Jurkat, Clone E6-1 (cell line): ENCODE results near the gene SEPTIN8.

Source experiments
- DNase-seq: peaks from one replicate; pipeline ENCODE4 v3.0.0-alpha.2; 2011; ENCODE audit warnings: low read depth, low spot score
- H3K4me3 ChIP-seq: 2 replicates; pipeline ENCODE4 v1.5.1; 2011; ENCODE audit warnings: mild to moderate bottlenecking, low read length, control low read depth, moderate library complexity

The SEPTIN8 gene

DNA sequence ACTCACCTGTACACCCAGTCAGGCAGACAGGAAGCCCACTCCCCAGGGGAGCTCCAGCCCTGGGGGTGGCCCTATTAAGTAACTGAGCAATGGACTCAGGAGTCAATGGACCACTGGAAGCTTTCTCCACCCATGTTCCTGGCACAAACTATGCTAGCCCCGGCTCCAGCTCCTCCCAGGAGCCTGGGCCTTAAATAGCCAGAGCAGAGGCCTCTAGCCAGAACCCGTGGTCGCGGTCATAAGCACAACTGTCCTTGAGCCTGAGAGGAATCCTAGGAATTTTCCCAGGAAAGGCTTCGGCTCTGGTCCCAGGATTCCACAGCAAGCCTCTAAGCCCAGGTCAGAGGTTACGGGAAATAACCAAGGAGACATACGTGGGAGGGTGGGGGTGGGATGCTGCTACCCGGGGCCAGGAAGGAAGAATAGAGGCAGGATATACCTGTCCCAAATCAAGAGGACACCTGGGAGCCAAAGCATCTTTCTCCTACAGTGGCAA lies 5.5 kb downstream of the SEPTIN8 start:
- DNase-seq = no peak
- no peak overlapping the region for H3K4me3 ChIP-seq

DNA sequence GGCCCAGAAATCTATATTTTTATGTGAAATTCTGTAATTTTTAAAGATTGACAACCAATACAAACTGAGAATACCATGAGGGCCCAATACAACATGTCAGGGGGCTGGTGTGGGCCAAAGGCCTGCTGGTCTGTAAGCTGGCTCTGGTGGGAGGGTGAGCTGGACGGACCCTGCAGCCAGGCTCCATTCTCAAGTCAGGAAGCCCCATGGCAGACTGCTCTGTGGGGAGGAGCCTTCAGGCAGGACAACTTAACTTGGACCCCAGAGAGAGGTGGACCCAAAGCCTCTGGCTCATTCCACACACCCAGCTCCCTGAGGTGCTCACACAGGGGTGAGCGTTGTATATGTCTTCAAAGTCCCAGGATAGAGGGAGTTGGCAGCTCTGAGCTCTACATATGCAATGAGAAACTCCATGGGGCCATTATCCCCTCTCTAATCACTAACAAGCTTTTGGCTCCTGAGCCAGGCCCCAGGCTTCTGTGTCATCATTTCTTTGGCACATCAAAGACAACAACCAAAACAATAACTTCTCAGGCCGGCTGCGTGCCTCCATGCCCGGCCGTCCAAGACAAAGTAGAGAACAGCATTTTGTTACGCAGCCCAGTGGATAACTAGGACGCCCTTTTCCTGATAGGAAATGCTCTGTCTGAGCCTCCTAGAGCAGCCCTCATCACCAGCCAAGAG lies 6.4 kb downstream of the SEPTIN8 start:
- no peak overlapping the region for H3K4me3 ChIP-seq
- no peak for DNase-seq

DNA sequence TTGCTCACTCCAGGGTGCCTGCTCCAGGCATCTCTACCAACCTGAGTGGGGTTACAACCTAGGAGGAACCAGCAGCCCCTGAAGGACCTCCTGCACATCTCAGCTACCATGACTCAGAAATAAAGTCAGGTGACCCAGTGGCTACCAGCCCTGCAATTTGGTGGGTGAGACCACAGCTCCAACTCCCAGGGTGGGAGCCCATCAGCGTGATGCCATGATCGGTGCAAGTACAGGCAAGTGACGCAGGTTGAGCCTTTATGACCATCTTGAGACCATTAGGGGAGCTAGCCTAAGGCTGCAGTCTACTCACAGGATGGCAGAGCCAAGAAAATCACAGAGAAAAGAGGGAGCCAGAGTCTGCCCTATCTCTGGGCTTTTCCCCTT lies 8.6 kb downstream of the SEPTIN8 start:
- H3K4me3 ChIP-seq = no peak overlapping the region
- DNase-seq = no peak

DNA sequence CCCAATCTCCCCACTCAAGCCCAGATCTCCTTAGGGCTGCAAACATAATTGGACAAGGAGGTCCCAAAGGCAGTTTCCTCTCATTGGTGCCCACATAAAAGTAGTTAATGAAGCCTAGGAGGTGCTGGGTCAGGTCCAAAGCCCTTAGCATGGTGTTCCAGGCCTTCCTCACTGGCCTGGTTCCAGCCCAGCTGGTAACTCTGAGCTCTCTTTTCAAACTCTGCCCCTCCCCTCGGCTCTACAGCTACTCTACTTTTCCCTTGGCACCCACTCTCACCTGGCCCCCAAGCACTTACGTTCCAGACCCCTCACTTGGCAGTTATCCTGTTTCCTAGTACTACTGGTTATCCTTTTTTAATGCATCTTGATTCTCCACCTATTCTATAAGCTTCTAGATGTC lies 9.9 kb downstream of the SEPTIN8 start:
- H3K4me3 ChIP-seq = no peak overlapping the region
- no peak for DNase-seq

DNA sequence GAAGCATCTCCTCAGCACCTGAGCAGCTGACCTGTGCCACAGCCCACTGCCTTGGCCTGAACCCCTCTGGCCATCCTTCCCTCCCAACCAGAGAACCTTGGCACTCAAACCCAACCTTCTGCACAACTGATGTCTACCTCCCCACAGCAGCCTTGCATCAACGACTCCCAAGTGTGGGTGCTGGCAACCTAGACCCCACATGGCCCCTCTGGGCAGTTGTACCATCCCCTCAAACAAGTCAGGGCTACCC lies 10.3 kb downstream of the SEPTIN8 start:
- no peak for DNase-seq
- H3K4me3 ChIP-seq = no peak overlapping the region

DNA sequence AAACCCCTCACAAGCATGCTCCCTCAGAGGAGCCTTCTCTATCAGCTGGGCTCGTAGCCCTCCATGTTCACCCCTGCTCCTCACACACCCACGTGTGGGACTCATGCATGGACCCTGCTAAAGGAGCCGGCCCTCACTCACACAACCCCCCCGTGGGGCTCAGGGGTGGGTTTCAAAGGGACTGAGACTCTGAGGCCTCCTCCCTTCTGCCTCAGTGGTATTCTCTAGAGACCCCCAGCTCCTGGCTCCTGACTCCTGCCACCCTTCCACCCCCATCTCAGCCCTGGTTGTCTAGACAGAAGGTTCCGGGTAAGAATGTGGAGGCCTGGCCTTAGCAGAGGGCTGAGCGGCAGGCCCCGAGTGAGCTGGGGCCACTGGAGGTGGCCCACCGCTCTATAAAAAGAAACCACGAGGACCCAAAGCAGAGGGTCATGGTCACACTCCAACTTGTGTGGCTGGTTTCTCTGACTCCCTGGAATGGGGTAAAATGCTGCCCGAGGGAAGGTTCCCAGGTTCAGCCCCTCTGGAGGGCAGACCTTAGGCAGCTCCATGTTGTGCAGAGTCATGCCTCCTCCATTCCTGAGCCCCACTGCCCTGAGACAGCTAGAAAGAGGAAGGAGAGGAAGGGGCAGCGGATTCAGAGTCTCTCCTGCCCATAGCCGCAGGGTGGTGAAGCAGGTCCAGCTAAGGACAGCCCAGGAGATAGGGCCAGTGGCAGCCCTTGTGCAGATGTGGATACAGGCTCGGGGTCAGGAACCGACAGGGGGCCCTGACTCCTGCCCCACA lies 10.8 kb downstream of the SEPTIN8 start:
- no peak for DNase-seq
- no peak overlapping the region for H3K4me3 ChIP-seq

DNA sequence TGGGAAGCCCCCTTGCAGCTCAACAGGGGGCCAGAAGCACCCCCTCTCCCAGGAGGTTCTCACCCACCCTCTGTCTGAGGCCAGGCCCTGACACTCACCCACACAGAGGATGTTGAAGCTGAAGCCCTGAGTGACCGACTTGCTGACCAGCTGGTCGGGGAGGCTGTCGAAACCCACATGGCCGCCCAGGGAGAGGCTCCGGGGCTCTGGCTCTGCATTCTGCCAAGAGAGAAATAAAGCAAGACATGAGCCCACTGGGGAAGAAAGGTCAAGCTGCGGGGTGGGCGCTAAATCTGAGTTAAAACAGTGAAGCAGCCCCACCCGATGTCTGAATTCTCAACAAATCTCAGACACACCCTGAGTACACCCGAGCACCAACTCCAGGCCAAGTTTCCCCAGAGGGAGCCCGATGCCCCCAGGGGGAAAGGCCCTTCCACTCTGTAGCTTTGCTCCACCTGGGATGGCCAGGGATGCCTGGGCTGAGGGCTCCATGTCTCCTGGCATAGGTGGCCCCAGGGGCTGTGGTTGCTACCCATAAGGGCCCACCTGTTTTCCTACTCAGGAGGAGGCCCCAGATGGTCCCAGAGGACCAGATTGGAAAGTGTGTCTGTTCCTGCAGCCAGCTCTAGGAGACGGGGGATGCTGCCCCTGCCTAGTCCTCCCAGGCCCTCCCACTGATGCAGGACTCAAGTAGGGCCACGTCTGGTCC lies 11.6 kb downstream of the SEPTIN8 start:
- no peak for DNase-seq

DNA sequence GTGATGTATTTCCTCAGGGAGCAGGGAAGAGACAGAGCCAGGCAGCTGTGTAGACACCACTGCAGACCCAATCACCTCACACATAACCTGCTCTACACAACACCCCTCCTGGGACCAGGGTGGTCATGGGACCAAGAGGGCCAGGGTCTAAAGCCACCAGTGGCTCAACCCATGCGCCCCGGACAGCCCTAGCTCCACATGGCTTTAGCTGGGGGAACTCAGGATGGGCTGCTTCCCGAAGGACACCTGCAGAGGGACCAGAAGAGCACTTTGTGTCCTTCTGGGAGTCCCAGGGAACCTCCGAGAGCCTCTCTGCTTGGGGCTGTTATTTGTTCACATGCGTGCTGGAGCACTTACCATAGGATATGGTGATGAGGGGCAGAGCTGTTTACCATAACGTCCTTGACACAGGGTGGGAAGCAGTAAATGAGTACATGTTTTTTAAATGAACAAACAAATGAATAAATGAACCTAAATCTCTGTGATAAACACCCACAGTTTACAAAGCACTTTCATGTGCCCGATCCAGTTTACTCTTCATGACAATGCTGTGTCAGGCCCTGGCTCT lies 12.3 kb downstream of the SEPTIN8 start:
- no peak for DNase-seq
- no peak overlapping the region for H3K4me3 ChIP-seq

More for the DNA sequence above, 11.6 kb downstream of the SEPTIN8 start:
- no peak overlapping the region for H3K4me3 ChIP-seq

DNA sequence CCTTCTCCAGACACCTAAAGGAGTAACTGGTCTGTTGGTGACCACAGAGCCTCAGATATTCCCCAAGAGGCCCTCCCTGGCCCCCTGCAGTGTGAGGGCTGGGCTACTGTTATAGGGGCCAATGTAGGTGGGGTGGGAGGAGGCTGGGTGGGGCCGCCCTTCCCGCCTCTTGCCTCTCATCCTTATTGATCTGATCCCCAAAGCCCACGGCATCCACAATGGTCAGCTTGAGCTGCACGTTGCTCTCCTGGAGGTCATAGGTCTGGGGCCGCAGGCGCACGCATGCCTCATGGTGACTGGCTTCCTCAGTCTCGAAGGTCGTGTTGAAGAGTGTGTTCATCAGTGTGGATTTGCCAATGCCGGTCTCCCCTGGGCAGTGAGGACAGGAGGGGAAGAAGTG lies 13.0 kb downstream of the SEPTIN8 start:
- H3K4me3 ChIP-seq = no peak overlapping the region

DNA sequence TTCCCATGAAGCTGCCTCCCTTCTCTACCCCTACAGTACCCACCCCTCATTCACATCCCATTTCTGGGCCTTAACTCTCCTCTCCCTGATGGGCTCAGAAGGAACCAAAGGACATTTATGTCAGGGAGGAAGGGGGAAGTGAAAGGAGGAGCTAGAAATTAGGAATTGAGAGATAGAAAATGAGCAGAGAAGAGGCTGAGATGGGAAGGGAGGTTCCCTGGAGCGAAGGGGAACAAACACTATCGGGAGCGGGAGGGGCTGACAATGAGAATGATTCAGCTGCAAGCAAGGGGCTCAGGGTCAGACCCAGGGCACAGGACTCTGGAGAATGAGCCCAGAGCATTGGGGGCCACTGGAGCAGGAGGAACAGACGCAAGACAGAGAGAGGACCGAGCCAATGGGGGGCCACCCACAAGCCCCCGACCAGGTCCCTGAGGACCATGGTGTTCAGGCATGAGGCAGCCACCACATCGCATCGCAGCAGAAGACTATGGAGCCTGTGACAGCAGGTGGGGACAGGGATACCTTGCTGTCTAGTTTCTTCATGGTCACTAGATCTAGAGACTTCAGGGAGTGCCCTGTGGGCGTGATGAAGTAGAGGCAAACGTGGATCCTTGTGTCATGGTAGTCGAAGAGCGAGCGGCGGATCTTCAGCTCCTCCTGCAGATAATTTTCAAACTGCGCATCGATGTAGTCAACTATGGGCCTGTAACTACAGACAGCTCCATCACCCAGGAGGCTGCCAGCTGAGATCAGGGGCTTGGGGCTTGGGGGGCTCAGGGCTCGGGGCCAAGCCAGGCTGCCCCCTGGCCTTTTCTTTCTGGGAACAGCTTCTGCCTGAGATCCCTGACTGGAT lies 13.6 kb downstream of the SEPTIN8 start:
- no peak for DNase-seq
- no peak overlapping the region for H3K4me3 ChIP-seq

More for the DNA sequence above, 13.0 kb downstream of the SEPTIN8 start:
- no peak for DNase-seq

DNA sequence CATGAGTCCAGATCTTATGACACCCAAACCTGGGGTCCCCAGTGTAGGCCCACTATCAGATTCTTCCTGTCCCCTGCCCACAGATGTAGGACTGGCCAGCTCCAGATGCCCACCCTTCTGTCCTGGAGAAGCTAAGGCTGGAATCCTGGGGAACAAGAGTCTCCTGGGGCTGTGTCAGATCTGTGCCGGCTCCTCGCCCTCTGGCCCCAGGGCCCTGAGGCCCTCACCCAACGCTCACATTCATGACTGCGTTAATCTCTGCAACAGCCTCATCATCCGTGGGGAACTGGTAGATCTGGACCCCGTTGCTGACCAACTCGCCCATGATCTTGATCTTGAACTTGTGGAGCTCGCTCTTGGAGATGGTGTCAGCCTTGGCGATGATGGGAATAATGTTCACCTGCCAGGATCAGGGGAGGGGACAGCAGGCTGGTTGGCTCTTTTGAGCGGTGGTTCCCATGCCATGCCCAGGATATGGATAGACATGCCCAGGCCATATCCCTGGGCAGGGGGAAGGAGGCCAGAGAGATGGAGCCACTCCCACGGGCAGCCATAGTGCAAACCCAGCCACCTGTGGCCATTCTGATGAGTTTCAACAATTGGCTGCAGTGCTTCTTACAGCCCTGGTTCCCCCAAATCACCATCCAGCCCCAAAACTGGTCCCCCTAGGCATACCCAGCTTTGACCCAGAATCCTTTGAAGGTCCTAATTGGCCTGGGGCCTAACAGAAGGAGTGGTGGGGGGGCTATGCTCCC lies 14.6 kb downstream of the SEPTIN8 start:
- no peak for DNase-seq
- H3K4me3 ChIP-seq = no peak overlapping the region

DNA sequence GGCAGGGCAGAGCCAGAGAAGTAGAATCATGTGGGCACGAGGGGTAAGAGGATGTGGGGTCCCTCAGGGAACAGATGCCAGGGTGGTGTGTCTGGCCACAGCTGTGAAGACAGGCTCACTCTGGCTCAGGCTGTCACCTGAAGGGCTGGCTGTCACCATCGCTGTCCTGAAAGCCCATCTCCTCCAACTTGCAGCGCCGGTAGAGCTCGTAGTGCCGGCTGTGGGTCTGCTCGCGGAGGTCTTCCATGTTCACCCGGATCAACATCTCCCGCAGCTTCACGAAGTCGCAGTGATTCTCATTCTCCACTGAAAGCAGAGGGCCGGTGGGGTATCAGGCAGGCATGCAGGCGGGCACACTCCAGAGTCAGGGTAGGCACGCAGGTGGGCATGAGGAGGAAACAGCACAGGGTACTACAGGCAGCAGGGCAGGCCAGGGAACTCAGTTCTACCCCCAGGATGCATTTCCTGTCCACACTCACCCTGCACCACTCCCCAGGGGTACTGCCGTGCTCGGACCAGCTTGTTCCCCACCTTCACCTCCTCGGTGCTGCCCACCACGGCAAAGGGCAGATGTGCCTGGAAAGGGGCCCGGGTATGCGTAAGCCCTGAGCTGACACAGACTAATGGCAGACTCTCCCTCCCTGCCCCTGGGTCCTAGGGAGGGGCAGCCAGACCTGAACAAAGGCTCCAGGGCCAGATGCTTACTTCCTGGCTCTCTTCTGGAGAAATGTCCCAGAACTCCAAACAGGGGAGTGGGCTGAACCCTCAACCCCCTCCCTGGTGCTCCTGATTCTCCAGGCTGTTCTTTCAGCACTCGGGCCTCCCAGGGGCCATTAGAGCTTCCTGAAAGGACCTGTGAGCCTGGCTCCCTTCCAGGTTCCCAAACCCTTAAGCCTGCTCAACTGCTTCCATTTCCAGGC lies 15.5 kb downstream of the SEPTIN8 start:
- DNase-seq = no peak
- no peak overlapping the region for H3K4me3 ChIP-seq

DNA sequence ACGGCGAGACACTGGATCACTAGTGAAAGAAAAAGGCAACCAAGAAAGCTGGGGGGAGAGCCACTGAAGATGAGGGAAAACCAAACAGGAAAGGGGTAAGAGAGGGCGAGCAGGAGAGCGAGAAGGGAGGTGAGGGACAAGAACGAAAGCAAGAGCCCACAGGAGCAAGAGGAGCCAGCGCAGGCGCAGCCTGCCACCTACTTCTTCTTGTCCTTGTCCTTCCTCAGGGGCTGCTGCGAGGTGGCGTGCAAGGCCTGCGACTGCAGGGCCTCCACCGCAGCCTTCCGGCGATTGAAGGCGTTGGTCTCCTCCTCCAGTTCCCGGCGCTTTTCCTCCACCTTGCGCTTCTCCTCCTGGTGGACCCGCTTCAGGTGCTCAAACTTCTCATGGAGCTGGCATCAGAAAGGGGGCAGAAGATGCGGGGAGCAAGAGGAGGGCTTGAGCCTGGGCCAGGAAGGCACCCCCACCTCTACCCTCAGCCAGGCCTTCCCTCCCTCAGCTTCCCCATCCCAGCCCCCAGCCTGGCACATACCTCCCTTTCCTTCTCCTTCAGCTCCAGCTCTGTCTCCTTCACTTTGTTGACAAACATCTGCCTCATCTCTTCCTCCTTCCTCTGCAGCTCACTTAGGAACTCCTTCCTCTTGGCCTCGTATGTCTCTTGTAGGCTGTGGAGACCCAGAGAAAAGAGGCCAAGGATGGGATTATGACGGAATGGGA lies 16.3 kb downstream of the SEPTIN8 start:
- H3K4me3 ChIP-seq = no peak overlapping the region
- no peak for DNase-seq

DNA sequence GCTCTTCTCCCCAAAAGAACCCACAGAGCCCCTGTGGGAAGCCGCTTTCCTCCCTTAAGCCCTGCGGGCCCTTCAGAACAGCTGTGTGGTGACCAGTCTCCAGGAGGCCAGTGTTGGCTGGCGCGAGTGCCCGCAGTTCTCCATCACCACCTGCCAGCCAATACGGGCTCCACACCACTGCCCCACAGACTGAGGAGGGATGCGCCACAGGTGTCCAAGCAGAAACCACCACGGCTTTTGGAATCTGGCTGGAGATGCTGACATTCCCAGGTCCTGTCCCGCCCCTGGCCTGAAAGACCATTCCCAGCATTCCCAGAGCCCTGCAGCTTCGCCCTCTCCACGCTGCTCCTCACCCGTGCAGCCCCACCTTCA lies 17.0 kb downstream of the SEPTIN8 start:
- H3K4me3 ChIP-seq = no peak overlapping the region
- DNase-seq = no peak

DNA sequence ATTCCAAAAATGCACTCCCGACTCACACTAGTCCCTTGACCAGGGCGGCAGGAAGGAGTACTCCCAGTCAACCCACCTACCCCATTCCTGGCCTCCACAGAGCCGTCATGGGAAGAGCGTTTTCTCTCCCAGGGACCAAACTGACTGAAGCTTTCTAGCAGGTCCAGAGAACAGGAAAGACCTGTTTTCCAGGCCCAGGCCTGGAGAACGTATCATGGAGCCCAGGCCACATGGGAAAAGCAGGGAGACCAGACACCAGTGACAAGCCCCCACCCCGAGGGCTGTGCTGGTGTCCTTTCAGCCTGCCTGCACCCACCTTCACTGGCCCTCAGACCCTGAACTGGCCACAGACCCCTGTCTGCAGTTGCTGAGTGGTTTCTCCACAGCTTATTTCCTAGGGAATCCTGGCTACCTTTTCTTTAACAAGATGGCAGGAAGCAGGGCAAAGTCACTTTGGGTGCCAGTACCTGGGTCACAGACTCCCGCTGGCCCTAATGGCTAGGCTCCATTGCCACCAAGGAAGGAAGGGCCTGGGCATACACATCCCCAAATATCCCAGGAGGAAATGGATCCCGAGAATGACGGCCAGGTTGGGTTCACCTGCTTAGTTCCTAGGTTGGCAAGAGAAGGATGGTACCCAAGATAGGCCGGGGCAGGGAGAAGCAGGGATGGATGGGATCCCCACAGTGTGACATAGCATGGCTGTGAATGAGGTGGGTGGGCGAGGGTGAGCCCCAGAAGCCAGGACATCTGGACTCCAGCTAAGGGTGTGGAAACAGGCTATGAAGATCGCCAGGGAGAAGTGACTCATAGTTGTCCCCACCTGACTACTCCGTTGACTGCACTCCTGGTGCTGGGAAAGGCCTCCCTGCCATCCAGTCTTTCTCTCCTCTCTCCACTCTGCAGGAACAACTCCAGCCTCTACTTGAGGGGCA lies 17.7 kb downstream of the SEPTIN8 start:
- H3K4me3 ChIP-seq = no peak overlapping the region
- no peak for DNase-seq

DNA sequence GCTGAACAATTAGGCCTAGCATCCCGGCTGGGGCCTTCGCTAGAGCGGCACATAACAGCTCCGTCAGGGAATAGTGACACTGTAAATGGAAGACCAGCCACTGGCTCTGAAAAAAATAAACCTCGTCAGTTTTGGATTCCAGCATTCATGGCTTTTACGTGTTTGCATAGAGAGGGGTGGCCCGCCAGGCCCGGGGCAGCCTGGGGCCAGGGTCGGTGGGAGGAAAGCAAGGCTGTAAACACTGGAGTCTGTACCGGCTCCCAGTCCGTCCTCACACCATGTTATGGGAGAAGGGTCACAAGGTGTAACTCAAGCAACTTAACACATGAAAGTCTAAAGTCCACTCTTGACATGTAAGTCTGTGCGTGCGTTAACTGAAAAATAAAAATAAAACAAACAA lies 18.6 kb downstream of the SEPTIN8 start:
- DNase-seq = no peak
- no peak overlapping the region for H3K4me3 ChIP-seq
